Sigmoid colon (tissue), 7 donors: ENCODE results near the gene DCLK3. TPM values are rescaled to one million over a fixed set of nuclear protein-coding genes. Genes with fewer than 3 reads are reported as not detected.

ENCODE experiments used
- DNase-seq: peaks from one replicate; pipeline ENCODE4 v3.0.0-alpha.2; 2019
- H3K27ac ChIP-seq, 4 donors: fragments of 200-600 bp; sonication (generic); one replicate each; pipeline ENCODE4 v1.5.1; 2016 to 2019; ENCODE audit warnings: mild to moderate bottlenecking in 1 of 4
- H3K27me3 ChIP-seq, 3 donors: fragments of 200-600 bp; sonication (generic); one replicate each; pipeline ENCODE4 v1.5.1; 2019; ENCODE audit warnings: mild to moderate bottlenecking in 1 of 3
- H3K36me3 ChIP-seq, 4 donors: fragments of 200-600 bp; sonication (generic); one replicate each; pipeline ENCODE4 v1.5.1; 2016 to 2019
- H3K4me1 ChIP-seq, 4 donors: fragments of 200-600 bp; sonication (generic); one replicate each; pipeline ENCODE4 v1.5.1; 2017 to 2019
- H3K4me3 ChIP-seq, 4 donors: fragments of 200-600 bp; sonication (generic); one replicate each; pipeline ENCODE4 v1.5.1; 2017 to 2019; ENCODE audit warnings: mild to moderate bottlenecking in 2 of 4, moderate library complexity in 1 of 4
- H3K9me3 ChIP-seq, 4 donors: fragments of 200-600 bp in 3 of 4; sonication (generic) in 3 of 4; one replicate each; pipeline versions ENCODE4 v1.5.1 to v1.6.1; 2013 to 2019
- EP300 ChIP-seq, 4 donors: sonication (generic); formaldehyde crosslinking; IDR thresholded peaks; one replicate each; pipeline ENCODE4 v1.6.1; 2017; ENCODE audit warnings: antibody characterized with exemption in 4 of 4
- POLR2A ChIP-seq, 2 donors: fragments of 450-650 bp; IDR thresholded peaks; one replicate each; pipeline ENCODE4 v1.6.1; 2016; ENCODE audit warnings: antibody characterized with exemption in 2 of 2, mild to moderate bottlenecking in 2 of 2, moderate library complexity in 2 of 2
- POLR2AphosphoS5 ChIP-seq, 4 donors: sonication (generic); formaldehyde crosslinking; IDR thresholded peaks; one replicate each; pipeline ENCODE4 v1.6.1; 2017; ENCODE audit warnings: antibody characterized with exemption in 4 of 4
- WGBS, 2 donors: extraction: QIAGEN DNeasy Blood & Tissue Kit; methylation state at CpG; one replicate each; pipeline ENCODE4 v1.1.7; 2013; 5-methylcytosine and 5-hydroxymethylcytosine counted together
- intact Hi-C: fragments of 100-400 bp; cut with DNase I; formaldehyde crosslinking; loops from one replicate; pipeline ENCODE4 v1.15.1; 2023
- polyA plus RNA-seq, 3 donors: library from polyadenylated mRNA; stranded (reverse); fragments of 200-250 nt; gene quantifications; one replicate each; pipeline ENCODE4 v1.2.3, GENCODE V29; 2013
- total RNA-seq, 4 donors: library from RNA; depleted of rRNA; stranded (reverse); fragments of >200 nt; gene quantifications; one replicate each; pipeline ENCODE4 v1.1.0, GENCODE V29; 2016
- TF ChIP-seq, protein P1 (sequence below), 4 experiments: fragments of 450-650 bp in 3 of 4; fragments of 200-600 bp in 1 of 4; IDR thresholded peaks; one replicate each; pipeline ENCODE4 v1.5.1; 2016 to 2019; ENCODE audit warnings: antibody characterized with exemption in 4 of 4, mild to moderate bottlenecking in 3 of 4, moderate library complexity in 2 of 4
- donor health status: healthy with polysubstance abuse.
- donor health status: Bipolar disorder and iron deficiency.
- donor health status: healthy.

Gene DCLK3
- under 1 TPM in 3 of 4 donors, not detected in 1; 0.14 to 0.36 (median 0.28) TPM for total RNA-seq
- under 1 TPM in 2 of 3 donors, not detected in 1; 0.12 to 0.23 TPM for polyA plus RNA-seq

GRCh38 chr3:36763850-36764703 lies at the start of gene DCLK3:
Gene DCLK3 (minus strand): TSS chr3:36764553. CDS start chr3:36764263, 290 bp downstream.
- Histone ChIP-seq H3K4me3 (peak within 1 kb of the TSS in 3 of 4 donors; percentile 26 to 42 (median 37)), H3K9me3 (no peaks in the 10 kb centered on the region), H3K36me3 (no peaks in the 10 kb centered on the region), H3K27me3 (peaks cover 11 to 49% (median 26%) of the 10 kb centered on the region in 3 donors), H3K4me1 (peaks cover 0 to 5% (median 4%) of the 10 kb centered on the region in 4 donors), H3K27ac (no peak within 1 kb of the TSS)
- WGBS, 2 donors: 5 to 23% methylated on average over 97 to 99 of the region's 99 CpGs
- intact Hi-C loops: no loop called here
- TF ChIP-seq EP300 (IDR thresholded peaks at IDR 0.05) (no peak), POLR2A (IDR thresholded peaks at IDR 0.05) (no peak)
- no peak for DNase-seq

GRCh38 chr3:36813305-36813704 lies 49.0 kb upstream of the DCLK3 start:
- Histone ChIP-seq H3K4me1 (no peaks in the 10 kb centered on the region), H3K9me3 (no peaks in the 10 kb centered on the region), H3K27me3 (no peaks in the 10 kb centered on the region), H3K4me3 (no peak overlapping the region), H3K27ac (no peak overlapping the region), H3K36me3 (no peaks in the 10 kb centered on the region)
- TF ChIP-seq EP300 (IDR thresholded peaks at IDR 0.05) (no peak), POLR2AphosphoS5 (IDR thresholded peaks at IDR 0.05) (no peak), POLR2A (IDR thresholded peaks at IDR 0.05) (no peak)
- TF ChIP-seq, protein P1, sequence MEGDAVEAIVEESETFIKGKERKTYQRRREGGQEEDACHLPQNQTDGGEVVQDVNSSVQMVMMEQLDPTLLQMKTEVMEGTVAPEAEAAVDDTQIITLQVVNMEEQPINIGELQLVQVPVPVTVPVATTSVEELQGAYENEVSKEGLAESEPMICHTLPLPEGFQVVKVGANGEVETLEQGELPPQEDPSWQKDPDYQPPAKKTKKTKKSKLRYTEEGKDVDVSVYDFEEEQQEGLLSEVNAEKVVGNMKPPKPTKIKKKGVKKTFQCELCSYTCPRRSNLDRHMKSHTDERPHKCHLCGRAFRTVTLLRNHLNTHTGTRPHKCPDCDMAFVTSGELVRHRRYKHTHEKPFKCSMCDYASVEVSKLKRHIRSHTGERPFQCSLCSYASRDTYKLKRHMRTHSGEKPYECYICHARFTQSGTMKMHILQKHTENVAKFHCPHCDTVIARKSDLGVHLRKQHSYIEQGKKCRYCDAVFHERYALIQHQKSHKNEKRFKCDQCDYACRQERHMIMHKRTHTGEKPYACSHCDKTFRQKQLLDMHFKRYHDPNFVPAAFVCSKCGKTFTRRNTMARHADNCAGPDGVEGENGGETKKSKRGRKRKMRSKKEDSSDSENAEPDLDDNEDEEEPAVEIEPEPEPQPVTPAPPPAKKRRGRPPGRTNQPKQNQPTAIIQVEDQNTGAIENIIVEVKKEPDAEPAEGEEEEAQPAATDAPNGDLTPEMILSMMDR (IDR thresholded peaks at IDR 0.05): no peak
- intact Hi-C loops: no loop called here
- DNase-seq: no peak
- 88 to 91% methylated on average over 6 of the region's 6 CpGs for WGBS, 2 donors

GRCh38 chr3:36812240-36812639 lies 47.9 kb upstream of the DCLK3 start:
- H3K27ac ChIP-seq: no peak overlapping the region
- H3K27me3 ChIP-seq: no peaks in the 10 kb centered on the region
- TF ChIP-seq, protein P1 (IDR thresholded peaks at IDR 0.05): no peak
- no peak for TF ChIP-seq EP300 (IDR thresholded peaks at IDR 0.05)
- no peak for TF ChIP-seq POLR2A (IDR thresholded peaks at IDR 0.05)
- TF ChIP-seq POLR2AphosphoS5 (IDR thresholded peaks at IDR 0.05): no peak
- no peaks in the 10 kb centered on the region for H3K36me3 ChIP-seq
- H3K4me3 ChIP-seq: no peak overlapping the region
- no peaks in the 10 kb centered on the region for H3K9me3 ChIP-seq
- WGBS, 2 donors: 60 to 81% methylated on average over 1 of the region's 1 CpG
- no peaks in the 10 kb centered on the region for H3K4me1 ChIP-seq
- no peak for DNase-seq
- intact Hi-C loops: no loop called here

DNA sequence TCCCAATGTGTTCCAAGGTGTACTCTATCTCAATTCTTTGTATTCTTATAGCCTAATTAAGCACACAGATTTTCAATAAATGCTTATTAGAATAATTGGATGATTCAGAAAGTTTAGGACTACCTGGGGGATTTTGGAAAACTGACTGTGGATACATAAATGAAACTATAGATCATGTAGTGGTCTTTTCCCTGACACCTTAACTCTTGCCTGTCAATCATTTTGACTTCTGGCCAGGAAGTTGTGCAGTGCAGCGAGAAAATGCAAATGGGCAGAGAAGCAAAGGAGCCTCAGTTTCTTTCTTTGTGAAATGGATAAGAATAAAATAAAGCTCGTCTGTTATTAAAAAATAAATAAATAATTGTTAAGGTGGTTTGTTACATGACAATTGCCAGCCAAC lies 47.4 kb upstream of the DCLK3 start:
- no peak for DNase-seq
- Histone ChIP-seq H3K4me1 (no peaks in the 10 kb centered on the region), H3K27ac (no peak overlapping the region), H3K36me3 (no peaks in the 10 kb centered on the region), H3K9me3 (no peaks in the 10 kb centered on the region), H3K27me3 (no peaks in the 10 kb centered on the region), H3K4me3 (no peak overlapping the region)
- 88 to 90% methylated on average over 2 of the region's 2 CpGs for WGBS, 2 donors
- no peak for TF ChIP-seq POLR2AphosphoS5 (IDR thresholded peaks at IDR 0.05)
- TF ChIP-seq POLR2A (IDR thresholded peaks at IDR 0.05): no peak
- TF ChIP-seq, protein P1 (IDR thresholded peaks at IDR 0.05): no peak
- no peak for TF ChIP-seq EP300 (IDR thresholded peaks at IDR 0.05)
- intact Hi-C loops: no loop called here

DNA sequence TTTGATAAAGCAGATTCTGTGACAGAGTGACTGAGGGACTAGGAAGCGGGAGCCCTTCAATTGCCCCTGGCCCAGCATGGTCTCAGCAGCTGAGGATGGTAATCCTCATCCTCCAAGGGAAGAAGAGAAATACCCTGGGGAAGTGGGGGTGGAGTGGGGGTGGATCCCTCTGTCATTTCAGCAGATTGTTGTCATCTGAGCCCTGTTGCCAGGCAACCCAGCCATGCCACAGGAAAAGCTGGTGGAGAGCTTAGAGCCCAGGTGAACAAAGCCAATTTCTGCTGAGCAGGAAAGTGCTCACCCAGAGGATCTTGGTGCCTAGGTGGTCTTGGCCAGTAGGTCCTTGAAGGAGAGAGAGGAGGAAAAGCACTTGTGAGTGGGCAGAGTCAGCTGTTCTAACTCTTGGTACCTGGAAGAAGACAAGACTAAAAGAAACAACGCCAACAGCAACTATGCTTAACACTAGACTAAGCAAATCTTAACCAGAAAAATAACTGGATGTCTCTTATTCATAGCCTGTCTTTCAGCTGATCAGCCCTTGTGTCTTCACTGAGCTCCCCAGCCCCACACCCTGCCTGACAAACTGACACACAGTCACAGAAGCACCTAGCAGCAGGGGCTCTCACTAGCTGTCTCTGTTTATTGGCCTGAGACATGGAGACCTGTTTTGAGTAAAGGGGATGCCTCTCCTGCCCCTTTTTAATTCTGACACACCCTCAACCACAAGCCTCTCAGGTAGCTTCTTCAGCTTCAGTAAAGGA lies 40.1 kb upstream of the DCLK3 start:
- Histone ChIP-seq H3K4me1 (no peaks in the 10 kb centered on the region), H3K9me3 (peaks cover 0 to 12% (median 2%) of the 10 kb centered on the region in 4 donors), H3K27me3 (no peaks in the 10 kb centered on the region), H3K36me3 (no peaks in the 10 kb centered on the region), H3K27ac (no peak overlapping the region), H3K4me3 (no peak overlapping the region)
- intact Hi-C loops: no loop called here
- no peak for DNase-seq
- WGBS, 2 donors: 92 to 95% methylated on average over 2 of the region's 2 CpGs
- TF ChIP-seq POLR2A (IDR thresholded peaks at IDR 0.05) (no peak), EP300 (IDR thresholded peaks at IDR 0.05) (no peak), POLR2AphosphoS5 (IDR thresholded peaks at IDR 0.05) (no peak)
- TF ChIP-seq, protein P1 (IDR thresholded peaks at IDR 0.05): no peak
